HEK293 (cell line): ENCODE measurements around the gene MAN2B2.
A peak's percentile ranks its signal among the peaks of the same experiment; 100 is the strongest.

Experiments used
- CTCF ChIA-PET: fragments of 350-600 bp; formaldehyde crosslinking; extraction: SDS; loops from one replicate; lab custom pipeline; 2021; ENCODE audit warnings: antibody characterized with exemption; lab: Yijun Ruan, JAX
- POLR2A ChIA-PET: fragments of 300-600 bp; formaldehyde crosslinking; extraction: SDS; loops from one replicate; lab custom pipeline; 2020; ENCODE audit warnings: antibody characterized with exemption, inconsistent platforms; lab: Yijun Ruan, JAX
- H3K27ac ChIP-seq: fragments of 200-500 bp; sonication (Bioruptor generic); 2 replicates; pipeline ENCODE4 v1.5.1; 2014; ENCODE audit warnings: low read depth, low read length, control low read depth, inconsistent platforms; ENCODE audit errors: extremely low read depth
- H3K36me3 ChIP-seq, 2 experiments: fragments of 200-500 bp in 1 of 2; sonication (Bioruptor generic) in 1 of 2; 1 replicate in 1 of 2; 2 replicates in 1 of 2; pipeline ENCODE4 v1.5.1; 2014 to 2017; ENCODE audit warnings: inconsistent platforms in 2 of 2, low read length in 2 of 2; ENCODE audit not compliant: control insufficient read depth in 2 of 2, insufficient read depth in 1 of 2
- H3K4me1 ChIP-seq: fragments of 200-500 bp; sonication (Bioruptor generic); 2 replicates; pipeline ENCODE4 v1.5.1; 2014; ENCODE audit warnings: mild to moderate bottlenecking, low read length, inconsistent platforms; ENCODE audit not compliant: control insufficient read depth, insufficient read depth
- H3K4me3 ChIP-seq: 2 replicates; pipeline ENCODE4 v1.5.1; 2011; ENCODE audit warnings: low read depth, mild to moderate bottlenecking, control low read depth, low read length, moderate library complexity
- H3K9me3 ChIP-seq: fragments of 200-500 bp; sonication (Bioruptor generic); 2 replicates; pipeline ENCODE4 v1.5.1; 2014; ENCODE audit warnings: low read depth, low read length, inconsistent platforms; ENCODE audit not compliant: control insufficient read depth, insufficient read depth
- EGR2 ChIP-seq: fragments of 450-650 bp; formaldehyde crosslinking; IDR thresholded peaks from 2 replicates; pipeline ENCODE4 v1.5.1; 2016; ENCODE audit warnings: low read depth, missing biosample characterization, missing genetic modification characterization
- GLIS2 ChIP-seq: fragments of 450-650 bp; formaldehyde crosslinking; IDR thresholded peaks from 2 replicates; pipeline ENCODE4 v1.5.1; 2016; ENCODE audit warnings: missing biosample characterization, missing genetic modification characterization
- KLF1 ChIP-seq: fragments of 450-650 bp; formaldehyde crosslinking; IDR thresholded peaks from 2 replicates; pipeline ENCODE4 v1.5.1; 2016; ENCODE audit warnings: missing biosample characterization, missing genetic modification characterization
- KLF16 ChIP-seq: fragments of 450-650 bp; formaldehyde crosslinking; IDR thresholded peaks from 2 replicates; pipeline ENCODE4 v1.5.1; 2017; ENCODE audit warnings: missing biosample characterization, missing genetic modification characterization
- SCRT2 ChIP-seq: fragments of 450-650 bp; formaldehyde crosslinking; IDR thresholded peaks from 2 replicates; pipeline ENCODE4 v1.5.1; 2016; ENCODE audit warnings: missing biosample characterization, missing genetic modification characterization
- SP3 ChIP-seq: fragments of 450-650 bp; formaldehyde crosslinking; IDR thresholded peaks from 2 replicates; pipeline ENCODE4 v1.5.1; 2016; ENCODE audit warnings: missing biosample characterization, missing genetic modification characterization
- ZBTB21 ChIP-seq: fragments of 450-650 bp; formaldehyde crosslinking; IDR thresholded peaks from 2 replicates; pipeline ENCODE4 v1.5.1; 2017; ENCODE audit warnings: missing biosample characterization, missing genetic modification characterization
- ZNF114 ChIP-seq: fragments of 450-650 bp; formaldehyde crosslinking; IDR thresholded peaks from 2 replicates; pipeline ENCODE4 v1.5.0; 2017; ENCODE audit warnings: missing biosample characterization, missing genetic modification characterization
- ZNF132 ChIP-seq: fragments of 450-650 bp; formaldehyde crosslinking; IDR thresholded peaks from 2 replicates; pipeline ENCODE4 v1.5.1; 2017; ENCODE audit warnings: missing biosample characterization, missing genetic modification characterization, borderline replicate concordance
- ZNF266 ChIP-seq: fragments of 450-650 bp; formaldehyde crosslinking; IDR thresholded peaks from 2 replicates; pipeline ENCODE4 v1.5.1; 2016; ENCODE audit warnings: missing biosample characterization, missing genetic modification characterization, low read depth
- ZNF311 ChIP-seq: fragments of 450-650 bp; formaldehyde crosslinking; IDR thresholded peaks from 2 replicates; pipeline ENCODE4 v1.5.1; 2017; ENCODE audit warnings: missing biosample characterization, missing genetic modification characterization, borderline replicate concordance
- ZNF366 ChIP-seq: fragments of 450-650 bp; formaldehyde crosslinking; conservative IDR thresholded peaks from 2 replicates; pipeline ENCODE4 v1.5.1; 2016; ENCODE audit warnings: missing biosample characterization, missing genetic modification characterization
- ZNF514 ChIP-seq: fragments of 450-650 bp; formaldehyde crosslinking; IDR thresholded peaks from 2 replicates; pipeline ENCODE4 v1.5.1; 2016; ENCODE audit warnings: missing biosample characterization, missing genetic modification characterization
- ZNF580 ChIP-seq: fragments of 450-650 bp; formaldehyde crosslinking; IDR thresholded peaks from 2 replicates; pipeline ENCODE4 v1.5.1; 2016; ENCODE audit warnings: missing biosample characterization, missing genetic modification characterization
- ZNF658 ChIP-seq: fragments of 450-650 bp; formaldehyde crosslinking; IDR thresholded peaks from 2 replicates; pipeline ENCODE4; 2016; ENCODE audit warnings: missing biosample characterization, missing genetic modification characterization
- ZNF785 ChIP-seq: fragments of 450-650 bp; formaldehyde crosslinking; IDR thresholded peaks from 2 replicates; pipeline ENCODE4 v1.5.1; 2016; ENCODE audit warnings: missing biosample characterization, missing genetic modification characterization
- ZNF791 ChIP-seq: fragments of 450-650 bp; formaldehyde crosslinking; IDR thresholded peaks from 2 replicates; pipeline ENCODE4 v1.5.1; 2016; ENCODE audit warnings: missing biosample characterization, missing genetic modification characterization
- ZSCAN16 ChIP-seq: fragments of 450-650 bp; formaldehyde crosslinking; IDR thresholded peaks from 2 replicates; pipeline ENCODE4 v1.5.1; 2016; ENCODE audit warnings: missing biosample characterization, missing genetic modification characterization
- TF ChIP-seq, protein P1 (sequence below): fragments of 450-650 bp; formaldehyde crosslinking; IDR thresholded peaks from 2 replicates; pipeline ENCODE4 v1.5.1; 2016; ENCODE audit warnings: missing biosample characterization, missing genetic modification characterization
- TF ChIP-seq, protein P2 (sequence below): fragments of 450-650 bp; IDR thresholded peaks from 2 replicates; pipeline ENCODE4 v1.5.1; 2018; ENCODE audit warnings: missing biosample characterization, mild to moderate bottlenecking, missing genetic modification characterization
- TF ChIP-seq, protein P3 (sequence below): fragments of 450-650 bp; IDR thresholded peaks from 2 replicates; pipeline ENCODE4 v1.5.1; 2018; ENCODE audit warnings: missing biosample characterization, missing genetic modification characterization
- TF ChIP-seq, protein P4 (sequence below): sonication (generic); formaldehyde crosslinking; IDR thresholded peaks from 2 replicates; pipeline ENCODE4 v1.8.1; 2022; ENCODE audit warnings: mild to moderate bottlenecking, moderate library complexity, missing genetic modification reagents
- TF ChIP-seq, protein P5 (sequence below): fragments of 450-650 bp; formaldehyde crosslinking; IDR thresholded peaks from 2 replicates; pipeline ENCODE4 v1.5.0; 2017; ENCODE audit warnings: missing biosample characterization, missing genetic modification characterization, borderline replicate concordance

Gene MAN2B2

GRCh38 chr4:6659897-6660296 is 84.9 kb downstream of the MAN2B2 start:
- Histone ChIP-seq H3K27ac (no peak overlapping the region), H3K4me3 (no peak overlapping the region), H3K36me3 (no peaks in the 10 kb centered on the region), H3K9me3 (no peaks in the 10 kb centered on the region)
- POLR2A ChIA-PET: interaction anchor here (1.0 kb wide), 1 partner anchor 14 kb away, joined by 3 read pairs; a partner anchor contains a TSS
- TF ChIP-seq ZBTB21 (tag by site-specific recombination) (no peak), ZNF791 (tag by site-specific recombination) (no peak)
- TF ChIP-seq, protein P1, sequence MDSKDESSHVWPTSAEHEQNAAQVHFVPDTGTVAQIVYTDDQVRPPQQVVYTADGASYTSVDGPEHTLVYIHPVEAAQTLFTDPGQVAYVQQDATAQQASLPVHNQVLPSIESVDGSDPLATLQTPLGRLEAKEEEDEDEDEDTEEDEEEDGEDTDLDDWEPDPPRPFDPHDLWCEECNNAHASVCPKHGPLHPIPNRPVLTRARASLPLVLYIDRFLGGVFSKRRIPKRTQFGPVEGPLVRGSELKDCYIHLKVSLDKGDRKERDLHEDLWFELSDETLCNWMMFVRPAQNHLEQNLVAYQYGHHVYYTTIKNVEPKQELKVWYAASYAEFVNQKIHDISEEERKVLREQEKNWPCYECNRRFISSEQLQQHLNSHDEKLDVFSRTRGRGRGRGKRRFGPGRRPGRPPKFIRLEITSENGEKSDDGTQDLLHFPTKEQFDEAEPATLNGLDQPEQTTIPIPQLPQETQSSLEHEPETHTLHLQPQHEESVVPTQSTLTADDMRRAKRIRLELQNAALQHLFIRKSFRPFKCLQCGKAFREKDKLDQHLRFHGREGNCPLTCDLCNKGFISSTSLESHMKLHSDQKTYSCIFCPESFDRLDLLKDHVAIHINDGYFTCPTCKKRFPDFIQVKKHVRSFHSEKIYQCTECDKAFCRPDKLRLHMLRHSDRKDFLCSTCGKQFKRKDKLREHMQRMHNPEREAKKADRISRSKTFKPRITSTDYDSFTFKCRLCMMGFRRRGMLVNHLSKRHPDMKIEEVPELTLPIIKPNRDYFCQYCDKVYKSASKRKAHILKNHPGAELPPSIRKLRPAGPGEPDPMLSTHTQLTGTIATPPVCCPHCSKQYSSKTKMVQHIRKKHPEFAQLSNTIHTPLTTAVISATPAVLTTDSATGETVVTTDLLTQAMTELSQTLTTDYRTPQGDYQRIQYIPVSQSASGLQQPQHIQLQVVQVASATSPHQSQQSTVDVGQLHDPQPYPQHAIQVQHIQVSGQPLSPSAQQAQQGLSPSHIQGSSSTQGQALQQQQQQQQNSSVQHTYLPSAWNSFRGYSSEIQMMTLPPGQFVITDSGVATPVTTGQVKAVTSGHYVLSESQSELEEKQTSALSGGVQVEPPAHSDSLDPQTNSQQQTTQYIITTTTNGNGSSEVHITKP (tag by site-specific recombination): no peak
- TF ChIP-seq, protein P2, sequence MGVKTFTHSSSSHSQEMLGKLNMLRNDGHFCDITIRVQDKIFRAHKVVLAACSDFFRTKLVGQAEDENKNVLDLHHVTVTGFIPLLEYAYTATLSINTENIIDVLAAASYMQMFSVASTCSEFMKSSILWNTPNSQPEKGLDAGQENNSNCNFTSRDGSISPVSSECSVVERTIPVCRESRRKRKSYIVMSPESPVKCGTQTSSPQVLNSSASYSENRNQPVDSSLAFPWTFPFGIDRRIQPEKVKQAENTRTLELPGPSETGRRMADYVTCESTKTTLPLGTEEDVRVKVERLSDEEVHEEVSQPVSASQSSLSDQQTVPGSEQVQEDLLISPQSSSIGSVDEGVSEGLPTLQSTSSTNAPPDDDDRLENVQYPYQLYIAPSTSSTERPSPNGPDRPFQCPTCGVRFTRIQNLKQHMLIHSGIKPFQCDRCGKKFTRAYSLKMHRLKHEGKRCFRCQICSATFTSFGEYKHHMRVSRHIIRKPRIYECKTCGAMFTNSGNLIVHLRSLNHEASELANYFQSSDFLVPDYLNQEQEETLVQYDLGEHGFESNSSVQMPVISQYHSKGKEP: no peak
- TF ChIP-seq, all 188 proteins: peak for 0
- CTCF ChIA-PET: interaction anchor here (0.6 kb wide), 1 partner anchor 653 kb away, joined by 3 read pairs; no protein-coding TSS in a partner anchor
- H3K4me1 ChIP-seq: no peaks in the 10 kb centered on the region

DNA sequence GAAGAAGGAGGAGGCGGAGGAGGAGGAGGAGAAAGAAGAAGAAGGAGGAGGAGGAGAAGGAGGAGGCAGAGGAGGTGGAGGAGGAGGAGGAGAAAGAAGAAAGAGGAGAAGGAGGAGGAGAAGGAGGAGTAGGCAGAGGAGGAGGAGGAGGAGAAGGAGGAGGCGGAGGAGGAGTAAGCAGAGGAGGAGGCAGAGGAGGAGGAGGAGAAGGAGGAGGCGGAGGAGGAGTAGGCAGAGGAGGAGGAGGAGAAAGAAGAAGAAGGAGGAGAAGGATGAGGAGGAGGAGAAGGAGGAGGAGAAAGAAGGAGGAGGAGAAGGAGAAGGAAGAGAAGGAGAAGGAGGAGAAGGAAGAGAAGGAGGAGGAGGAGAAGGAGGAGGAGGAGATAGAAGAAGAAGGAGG is 85.4 kb downstream of the MAN2B2 start:
- CTCF ChIA-PET: no interaction called here
- TF ChIP-seq ZNF266 (tag by site-specific recombination): no peak
- TF ChIP-seq GLIS2 (tag by site-specific recombination): no peak
- TF ChIP-seq ZNF132 (tag by site-specific recombination): no peak
- TF ChIP-seq, protein P2: no peak
- TF ChIP-seq, protein P3, sequence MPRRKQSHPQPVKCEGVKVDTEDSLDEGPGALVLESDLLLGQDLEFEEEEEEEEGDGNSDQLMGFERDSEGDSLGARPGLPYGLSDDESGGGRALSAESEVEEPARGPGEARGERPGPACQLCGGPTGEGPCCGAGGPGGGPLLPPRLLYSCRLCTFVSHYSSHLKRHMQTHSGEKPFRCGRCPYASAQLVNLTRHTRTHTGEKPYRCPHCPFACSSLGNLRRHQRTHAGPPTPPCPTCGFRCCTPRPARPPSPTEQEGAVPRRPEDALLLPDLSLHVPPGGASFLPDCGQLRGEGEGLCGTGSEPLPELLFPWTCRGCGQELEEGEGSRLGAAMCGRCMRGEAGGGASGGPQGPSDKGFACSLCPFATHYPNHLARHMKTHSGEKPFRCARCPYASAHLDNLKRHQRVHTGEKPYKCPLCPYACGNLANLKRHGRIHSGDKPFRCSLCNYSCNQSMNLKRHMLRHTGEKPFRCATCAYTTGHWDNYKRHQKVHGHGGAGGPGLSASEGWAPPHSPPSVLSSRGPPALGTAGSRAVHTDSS: peak; percentile 76
- no peak for TF ChIP-seq ZNF311
- no peak for TF ChIP-seq ZNF580 (tag by site-specific recombination)
- TF ChIP-seq ZNF514: no peak
- peak; percentile 90 for TF ChIP-seq SP3 (tag by site-specific recombination)
- no peak for TF ChIP-seq KLF16 (tag by site-specific recombination)
- no peak for TF ChIP-seq ZSCAN16 (tag by site-specific recombination)
- TF ChIP-seq, protein P4, sequence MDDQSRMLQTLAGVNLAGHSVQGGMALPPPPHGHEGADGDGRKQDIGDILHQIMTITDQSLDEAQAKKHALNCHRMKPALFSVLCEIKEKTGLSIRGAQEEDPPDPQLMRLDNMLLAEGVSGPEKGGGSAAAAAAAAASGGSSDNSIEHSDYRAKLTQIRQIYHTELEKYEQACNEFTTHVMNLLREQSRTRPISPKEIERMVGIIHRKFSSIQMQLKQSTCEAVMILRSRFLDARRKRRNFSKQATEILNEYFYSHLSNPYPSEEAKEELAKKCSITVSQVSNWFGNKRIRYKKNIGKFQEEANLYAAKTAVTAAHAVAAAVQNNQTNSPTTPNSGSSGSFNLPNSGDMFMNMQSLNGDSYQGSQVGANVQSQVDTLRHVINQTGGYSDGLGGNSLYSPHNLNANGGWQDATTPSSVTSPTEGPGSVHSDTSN (CRISPR knock-in tag): no peak
- no peak for TF ChIP-seq KLF1 (tag by site-specific recombination)
- TF ChIP-seq ZNF366 (tag by site-specific recombination): peak; percentile 53
- no peak for TF ChIP-seq ZNF785 (tag by site-specific recombination)
- no peak for TF ChIP-seq ZNF114
- no peak for TF ChIP-seq SCRT2 (tag by site-specific recombination)
- TF ChIP-seq, protein P5, sequence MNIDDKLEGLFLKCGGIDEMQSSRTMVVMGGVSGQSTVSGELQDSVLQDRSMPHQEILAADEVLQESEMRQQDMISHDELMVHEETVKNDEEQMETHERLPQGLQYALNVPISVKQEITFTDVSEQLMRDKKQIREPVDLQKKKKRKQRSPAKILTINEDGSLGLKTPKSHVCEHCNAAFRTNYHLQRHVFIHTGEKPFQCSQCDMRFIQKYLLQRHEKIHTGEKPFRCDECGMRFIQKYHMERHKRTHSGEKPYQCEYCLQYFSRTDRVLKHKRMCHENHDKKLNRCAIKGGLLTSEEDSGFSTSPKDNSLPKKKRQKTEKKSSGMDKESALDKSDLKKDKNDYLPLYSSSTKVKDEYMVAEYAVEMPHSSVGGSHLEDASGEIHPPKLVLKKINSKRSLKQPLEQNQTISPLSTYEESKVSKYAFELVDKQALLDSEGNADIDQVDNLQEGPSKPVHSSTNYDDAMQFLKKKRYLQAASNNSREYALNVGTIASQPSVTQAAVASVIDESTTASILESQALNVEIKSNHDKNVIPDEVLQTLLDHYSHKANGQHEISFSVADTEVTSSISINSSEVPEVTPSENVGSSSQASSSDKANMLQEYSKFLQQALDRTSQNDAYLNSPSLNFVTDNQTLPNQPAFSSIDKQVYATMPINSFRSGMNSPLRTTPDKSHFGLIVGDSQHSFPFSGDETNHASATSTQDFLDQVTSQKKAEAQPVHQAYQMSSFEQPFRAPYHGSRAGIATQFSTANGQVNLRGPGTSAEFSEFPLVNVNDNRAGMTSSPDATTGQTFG (tag by site-specific recombination): no peak
- TF ChIP-seq ZNF658 (tag by site-specific recombination): no peak
- TF ChIP-seq EGR2 (tag by site-specific recombination): peak; percentile 100

More for the DNA sequence above, 85.4 kb downstream of the MAN2B2 start:
- Histone ChIP-seq H3K4me3 (no peak overlapping the region), H3K9me3 (no peaks in the 10 kb centered on the region), H3K4me1 (no peaks in the 10 kb centered on the region), H3K36me3 (no peaks in the 10 kb centered on the region), H3K27ac (no peak overlapping the region)
- POLR2A ChIA-PET: interaction anchor here (1.0 kb wide), 1 partner anchor 13 kb away, joined by 3 read pairs; a partner anchor contains a TSS
